Measurements from ENCODE around the gene TEX101. TPM values are rescaled to one million over a fixed set of nuclear protein-coding genes. Genes with fewer than 3 reads are reported as not detected.
"Not testable (repeated sequence)": the region's sequence is repeated elsewhere in the genome, so short reads cannot be mapped to it uniquely, and the experiment has no call there.

The TEX101 gene
- total and polyA plus RNA-seq, 2 donors (not counting 1 experiment from before 2014, with no cell fraction given): not detected

GRCh38 chr19:43380008-43380407 lies 34.7 kb upstream of the TEX101 start:
- no peaks in the 10 kb centered on the region for H3K4me1 ChIP-seq (ENCODE audit: control insufficient read depth, extremely low read depth, insufficient read depth, low read length)
- TF ChIP-seq EZH2 (IDR thresholded peaks at IDR 0.05; ENCODE audit: low read length, missing control alignments): no peak
- no peak for TF ChIP-seq CTCF (conservative IDR thresholded peaks at IDR 0.05 in 1 of 2, IDR thresholded peaks at IDR 0.05 in 1 of 2; ENCODE audit: low read depth in 1 of 2, low read length in 2 of 2)
- H2AFZ ChIP-seq (ENCODE audit: low read length): no peak overlapping the region
- no peak overlapping the region for H3K9ac ChIP-seq (ENCODE audit: insufficient read depth, low read length)
- H3K79me2 ChIP-seq (ENCODE audit: control insufficient read depth, insufficient read depth, low read length): no peaks in the 10 kb centered on the region
- H3K4me3 ChIP-seq (replicated peaks in 1 of 4; ENCODE audit: control extremely low read depth in 1 of 4, insufficient read depth in 1 of 4, low read depth in 3 of 4, low read length in 4 of 4): no peak overlapping the region
- no peak overlapping the region for H3K27ac ChIP-seq (ENCODE audit: insufficient read depth, low read length)
- DNase-seq (ENCODE audit: low read depth in 2 of 2): no peak
- no peaks in the 10 kb centered on the region for H4K20me1 ChIP-seq (ENCODE audit: control insufficient read depth, extremely low read depth, insufficient read depth, low read length)
- H3K27me3 ChIP-seq (ENCODE audit: control insufficient read depth, insufficient read depth, low read length): peaks cover 4% of the 10 kb centered on the region
- H3K9me3 ChIP-seq (ENCODE audit: control insufficient read depth, insufficient read depth, low read depth, low read length): no peaks in the 10 kb centered on the region
- H3K4me2 ChIP-seq (ENCODE audit: extremely low read depth, insufficient read depth, low read length): no peak overlapping the region
- no peaks in the 10 kb centered on the region for H3K36me3 ChIP-seq (ENCODE audit: control insufficient read depth, insufficient read depth, low read length)

- no peaks in the 10 kb centered on the region for H4K20me1 ChIP-seq (ENCODE audit: control insufficient read depth, extremely low read depth, insufficient read depth, low read length)
- no peak overlapping the region for H2AFZ ChIP-seq (ENCODE audit: low read length)
- H3K79me2 ChIP-seq (ENCODE audit: control insufficient read depth, insufficient read depth, low read length): no peaks in the 10 kb centered on the region
- H3K36me3 ChIP-seq (ENCODE audit: control insufficient read depth, insufficient read depth, low read length): no peaks in the 10 kb centered on the region
- H3K27me3 ChIP-seq (ENCODE audit: control insufficient read depth, insufficient read depth, low read length): peaks cover 4% of the 10 kb centered on the region
- no peak overlapping the region for H3K4me2 ChIP-seq (ENCODE audit: extremely low read depth, insufficient read depth, low read length)
- H3K27ac ChIP-seq (ENCODE audit: insufficient read depth, low read length): no peak overlapping the region
- no peak overlapping the region for H3K9ac ChIP-seq (ENCODE audit: insufficient read depth, low read length)
- no peaks in the 10 kb centered on the region for H3K4me1 ChIP-seq (ENCODE audit: control insufficient read depth, extremely low read depth, insufficient read depth, low read length)
- TF ChIP-seq CTCF (conservative IDR thresholded peaks at IDR 0.05 in 1 of 2, IDR thresholded peaks at IDR 0.05 in 1 of 2; ENCODE audit: low read depth in 1 of 2, low read length in 2 of 2) (no peak), EZH2 (IDR thresholded peaks at IDR 0.05; ENCODE audit: low read length, missing control alignments) (no peak)
- H3K4me3 ChIP-seq (replicated peaks in 1 of 4; ENCODE audit: control extremely low read depth in 1 of 4, insufficient read depth in 1 of 4, low read depth in 3 of 4, low read length in 4 of 4): no peak overlapping the region
- no peaks in the 10 kb centered on the region for H3K9me3 ChIP-seq (ENCODE audit: control insufficient read depth, insufficient read depth, low read depth, low read length)
- DNase-seq (ENCODE audit: low read depth in 2 of 2): no peak
These were observed 33.8 kb upstream of the TEX101 start for GRCh38 chr19:43380771-43381386.

- not testable (repeated sequence) for DNase-seq (ENCODE audit: low read depth in 2 of 2); H3K9ac ChIP-seq (ENCODE audit: insufficient read depth, low read length); H3K36me3 ChIP-seq (ENCODE audit: control insufficient read depth, insufficient read depth, low read length); H2AFZ ChIP-seq (ENCODE audit: low read length); H3K79me2 ChIP-seq (ENCODE audit: control insufficient read depth, insufficient read depth, low read length); H4K20me1 ChIP-seq (ENCODE audit: control insufficient read depth, extremely low read depth, insufficient read depth, low read length); H3K9me3 ChIP-seq (ENCODE audit: control insufficient read depth, insufficient read depth, low read depth, low read length); H3K27me3 ChIP-seq (ENCODE audit: control insufficient read depth, insufficient read depth, low read length); H3K4me2 ChIP-seq (ENCODE audit: extremely low read depth, insufficient read depth, low read length); H3K27ac ChIP-seq (ENCODE audit: insufficient read depth, low read length); H3K4me1 ChIP-seq (ENCODE audit: control insufficient read depth, extremely low read depth, insufficient read depth, low read length); H3K4me3 ChIP-seq (replicated peaks in 1 of 4; ENCODE audit: control extremely low read depth in 1 of 4, insufficient read depth in 1 of 4, low read depth in 3 of 4, low read length in 4 of 4)
These were observed 32.0 kb upstream of the TEX101 start for GRCh38 chr19:43382586-43383216.

GRCh38 chr19:43383254-43383653 lies 31.4 kb upstream of the TEX101 start:
- not testable (repeated sequence) for H2AFZ ChIP-seq (ENCODE audit: low read length); H3K9ac ChIP-seq (ENCODE audit: insufficient read depth, low read length); H3K9me3 ChIP-seq (ENCODE audit: control insufficient read depth, insufficient read depth, low read depth, low read length); H3K36me3 ChIP-seq (ENCODE audit: control insufficient read depth, insufficient read depth, low read length); H3K27me3 ChIP-seq (ENCODE audit: control insufficient read depth, insufficient read depth, low read length); H3K4me2 ChIP-seq (ENCODE audit: extremely low read depth, insufficient read depth, low read length); H3K4me3 ChIP-seq (replicated peaks in 1 of 4; ENCODE audit: control extremely low read depth in 1 of 4, insufficient read depth in 1 of 4, low read depth in 3 of 4, low read length in 4 of 4); H3K27ac ChIP-seq (ENCODE audit: insufficient read depth, low read length); H4K20me1 ChIP-seq (ENCODE audit: control insufficient read depth, extremely low read depth, insufficient read depth, low read length); H3K4me1 ChIP-seq (ENCODE audit: control insufficient read depth, extremely low read depth, insufficient read depth, low read length); H3K79me2 ChIP-seq (ENCODE audit: control insufficient read depth, insufficient read depth, low read length); DNase-seq (ENCODE audit: low read depth in 2 of 2)

GRCh38 chr19:43383759-43384158 lies 30.9 kb upstream of the TEX101 start:
- DNase-seq (ENCODE audit: low read depth in 2 of 2); H3K9me3 ChIP-seq (ENCODE audit: control insufficient read depth, insufficient read depth, low read depth, low read length); H3K27ac ChIP-seq (ENCODE audit: insufficient read depth, low read length); H3K27me3 ChIP-seq (ENCODE audit: control insufficient read depth, insufficient read depth, low read length); H3K79me2 ChIP-seq (ENCODE audit: control insufficient read depth, insufficient read depth, low read length); H3K36me3 ChIP-seq (ENCODE audit: control insufficient read depth, insufficient read depth, low read length); H3K4me1 ChIP-seq (ENCODE audit: control insufficient read depth, extremely low read depth, insufficient read depth, low read length); H2AFZ ChIP-seq (ENCODE audit: low read length); H3K4me2 ChIP-seq (ENCODE audit: extremely low read depth, insufficient read depth, low read length); H3K4me3 ChIP-seq (replicated peaks in 1 of 4; ENCODE audit: control extremely low read depth in 1 of 4, insufficient read depth in 1 of 4, low read depth in 3 of 4, low read length in 4 of 4); H3K9ac ChIP-seq (ENCODE audit: insufficient read depth, low read length); H4K20me1 ChIP-seq (ENCODE audit: control insufficient read depth, extremely low read depth, insufficient read depth, low read length): not testable (repeated sequence)
